CD14-positive monocyte (primary cell): ENCODE results near the gene SMR3A. TPM values are rescaled to one million over a fixed set of nuclear protein-coding genes. Genes with fewer than 3 reads are reported as not detected.

ENCODE experiments used
- DNase-seq, 3 donors: peaks; one replicate each; pipeline ENCODE4 v3.0.0-alpha.2; 2011 to 2022
- H2AFZ ChIP-seq: 2 replicates; pipeline ENCODE4 v1.6.0; 2012; ENCODE audit warnings: mild to moderate bottlenecking, low read depth, low read length, inconsistent platforms; ENCODE audit not compliant: insufficient read depth, poor library complexity, severe bottlenecking
- H3K27ac ChIP-seq, 2 donors: 1 replicate in 1 of 2; 2 replicates in 1 of 2; pipeline ENCODE4 v1.5.1; 2012 to 2013; ENCODE audit warnings: low read length in 2 of 2, control low read depth in 1 of 2, inconsistent platforms in 1 of 2, low read depth in 1 of 2, mild to moderate bottlenecking in 1 of 2
- H3K27me3 ChIP-seq, 2 donors: one replicate each; pipeline versions ENCODE4 v1.6.0 to v1.6.1; 2011 to 2013; ENCODE audit warnings: low read length in 2 of 2; ENCODE audit not compliant: control insufficient read depth in 2 of 2, insufficient read depth in 2 of 2
- H3K36me3 ChIP-seq, 2 donors: replicated peaks in 1 of 2; 1 replicate in 1 of 2; 2 replicates in 1 of 2; pipeline versions ENCODE4 v1.5.1 to v1.6.1; 2012 to 2013; ENCODE audit warnings: low read length in 2 of 2, control low read depth in 1 of 2, inconsistent platforms in 1 of 2, mild to moderate bottlenecking in 1 of 2; ENCODE audit not compliant: insufficient read depth in 2 of 2, control insufficient read depth in 1 of 2
- H3K4me1 ChIP-seq, 2 donors: 1 replicate in 1 of 2; 2 replicates in 1 of 2; pipeline versions ENCODE4 v1.5.1 to v1.6.1; 2012 to 2013; ENCODE audit warnings: low read length in 2 of 2, control low read depth in 1 of 2, inconsistent platforms in 1 of 2, mild to moderate bottlenecking in 1 of 2, moderate library complexity in 1 of 2; ENCODE audit not compliant: insufficient read depth in 2 of 2, control insufficient read depth in 1 of 2
- H3K4me2 ChIP-seq: replicated peaks from 2 replicates; pipeline ENCODE3; 2012; ENCODE audit warnings: low read length, moderate library complexity, mild to moderate bottlenecking; ENCODE audit not compliant: poor library complexity, severe bottlenecking; ENCODE audit errors: extremely low read depth
- H3K4me3 ChIP-seq, 3 experiments: fragments of 200-600 bp in 1 of 3; sonication (generic) in 1 of 3; replicated peaks in 1 of 3; 1 replicate in 2 of 3; 2 replicates in 1 of 3; pipeline ENCODE4 v1.5.1; 2011 to 2013; ENCODE audit warnings: low read length in 3 of 3, mild to moderate bottlenecking in 3 of 3, control low read depth in 2 of 3, low read depth in 2 of 3, inconsistent platforms in 1 of 3, moderate library complexity in 1 of 3
- H3K79me2 ChIP-seq: 2 replicates; pipeline ENCODE4 v1.6.0; 2012; ENCODE audit warnings: mild to moderate bottlenecking, control low read depth, inconsistent platforms, low read length, moderate library complexity; ENCODE audit not compliant: insufficient read depth
- H3K9ac ChIP-seq: 2 replicates; pipeline ENCODE4 v1.6.0; 2017; ENCODE audit warnings: low read length, mild to moderate bottlenecking; ENCODE audit not compliant: insufficient read depth, poor library complexity, severe bottlenecking
- H3K9me3 ChIP-seq, 2 donors: replicated peaks in 1 of 2; 1 replicate in 1 of 2; 2 replicates in 1 of 2; pipeline versions ENCODE4 v1.5.1 to v1.6.1; 2012 to 2013; ENCODE audit warnings: low read length in 2 of 2, control low read depth in 1 of 2; ENCODE audit not compliant: control insufficient read depth in 1 of 2, insufficient read depth in 1 of 2
- H4K20me1 ChIP-seq: 2 replicates; pipeline ENCODE4 v1.6.0; 2012; ENCODE audit warnings: mild to moderate bottlenecking, low read length, control low read depth, moderate library complexity; ENCODE audit not compliant: insufficient read depth
- H3K27ac Mint-ChIP-seq, 7 donors: one replicate each; pipeline ENCODE4 v1.8.0; 2020; ENCODE audit warnings: mild to moderate bottlenecking in 7 of 7, mixed read lengths in 7 of 7, moderate library complexity in 6 of 7, inconsistent platforms in 2 of 7
- H3K27me3 Mint-ChIP-seq, 3 donors: one replicate each; pipeline ENCODE4 v1.8.0; 2021 to 2022; ENCODE audit warnings: low read depth in 3 of 3, mild to moderate bottlenecking in 3 of 3, mixed read lengths in 3 of 3, moderate library complexity in 3 of 3, inconsistent platforms in 1 of 3
- H3K36me3 Mint-ChIP-seq, 2 donors: one replicate each; pipeline ENCODE4 v1.8.0; 2020; ENCODE audit warnings: mixed read lengths in 2 of 2, inconsistent platforms in 1 of 2, mild to moderate bottlenecking in 1 of 2
- H3K4me1 Mint-ChIP-seq: one replicate; pipeline ENCODE4 v1.8.0; 2020; ENCODE audit warnings: mild to moderate bottlenecking, mixed read lengths
- H3K4me3 Mint-ChIP-seq, 2 donors: one replicate each; pipeline ENCODE4 v1.8.0; 2020; ENCODE audit warnings: mild to moderate bottlenecking in 2 of 2, mixed read lengths in 2 of 2, moderate library complexity in 1 of 2
- H3K9me3 Mint-ChIP-seq, 7 donors: one replicate each; pipeline ENCODE4 v1.8.0; 2020 to 2022; ENCODE audit warnings: mixed read lengths in 7 of 7, mild to moderate bottlenecking in 6 of 7, moderate library complexity in 6 of 7, inconsistent platforms in 2 of 7
- CTCF ChIP-seq: fragments of 200-600 bp; IDR thresholded peaks from one replicate; pipeline ENCODE4 v1.8.0; 2022; ENCODE audit warnings: antibody characterized with exemption, mild to moderate bottlenecking
- WGBS: methylation state at CpG from one replicate; pipeline ENCODE4 v1.1.5; 2013; ENCODE audit warnings: missing lambda C conversion rate; ENCODE audit not compliant: insufficient coverage; 5-methylcytosine and 5-hydroxymethylcytosine counted together
- intact Hi-C, 2 donors: fragments of 100-400 bp; cut with micrococcal nuclease; formaldehyde crosslinking; loops; one replicate each; pipeline versions ENCODE4 v1.15.0 to v1.15.1; 2023
- polyA plus RNA-seq, 3 donors: library from polyadenylated mRNA; depleted of rRNA in 1 of 3; unstranded in 2 of 3; stranded (reverse) in 1 of 3; fragments of 300-500 nt in 2 of 3; fragments of >200 nt in 1 of 3; fragmentation: Illumina TruSeq in 2 of 3; gene quantifications; 1 replicate in 2 of 3; 2 replicates in 1 of 3; pipeline ENCODE4 v1.2.3, GENCODE V29; 2012 to 2021

SMR3A gene
- polyA plus RNA-seq, 3 donors: not detected

- H3K27me3 ChIP-seq: no peaks in the 10 kb centered on the region
- no peaks in the 10 kb centered on the region for H3K4me1 ChIP-seq
- no peak overlapping the region for H3K9ac ChIP-seq
- WGBS: no CpG with 5 or more reads among the region's 4 CpGs
- H3K36me3 ChIP-seq: no peaks in the 10 kb centered on the region
- H2AFZ ChIP-seq: no peak overlapping the region
- Mint-ChIP-seq H3K27ac (no peak overlapping the region), H3K27me3 (no peaks in the 10 kb centered on the region), H3K4me3 (no peak overlapping the region), H3K36me3 (no peaks in the 10 kb centered on the region), H3K4me1 (no peaks in the 10 kb centered on the region), H3K9me3 (peaks cover 0 to 5% (median 1%) of the 10 kb centered on the region in 7 donors)
- no peak overlapping the region for H3K27ac ChIP-seq
- H3K4me3 ChIP-seq: no peak overlapping the region
- TF ChIP-seq CTCF: no peak
- DNase-seq: no peak
- no peaks in the 10 kb centered on the region for H3K9me3 ChIP-seq
- intact Hi-C loops: no loop called here
- H3K79me2 ChIP-seq: no peaks in the 10 kb centered on the region
- no peaks in the 10 kb centered on the region for H4K20me1 ChIP-seq
- no peak overlapping the region for H3K4me2 ChIP-seq
These were observed 11.4 kb downstream of the SMR3A start for GRCh38 chr4:70371987-70372386.

- H3K27me3 ChIP-seq: no peaks in the 10 kb centered on the region
- no peak overlapping the region for H2AFZ ChIP-seq
- H3K4me3 ChIP-seq: no peak overlapping the region
- H3K4me1 ChIP-seq: no peaks in the 10 kb centered on the region
- no peak overlapping the region for H3K4me3 Mint-ChIP-seq
- no peak for TF ChIP-seq CTCF
- no peak overlapping the region for H3K4me2 ChIP-seq
- no peak overlapping the region for H3K27ac ChIP-seq
- peaks cover 0 to 5% (median 1%) of the 10 kb centered on the region in 7 donors for H3K9me3 Mint-ChIP-seq
- H3K79me2 ChIP-seq: no peaks in the 10 kb centered on the region
- DNase-seq: no peak
- H4K20me1 ChIP-seq: no peaks in the 10 kb centered on the region
- H3K36me3 ChIP-seq: no peaks in the 10 kb centered on the region
- intact Hi-C loops: no loop called here
- no peaks in the 10 kb centered on the region for H3K4me1 Mint-ChIP-seq
- no peaks in the 10 kb centered on the region for H3K36me3 Mint-ChIP-seq
- WGBS: no CpG with 5 or more reads among the region's 3 CpGs
- H3K27me3 Mint-ChIP-seq: no peaks in the 10 kb centered on the region
- H3K27ac Mint-ChIP-seq: no peak overlapping the region
- no peak overlapping the region for H3K9ac ChIP-seq
- no peaks in the 10 kb centered on the region for H3K9me3 ChIP-seq
These were observed 12.2 kb downstream of the SMR3A start for GRCh38 chr4:70372760-70373159.
